RWPE2 (cell line): ENCODE data around the gene CACNA1B.
"Not testable (repeated sequence)": the region's sequence is repeated elsewhere in the genome, so short reads cannot be mapped to it uniquely, and the experiment has no call there.

Experiments
- ATAC-seq: fragments of 200-7000 bp; cut with Tn5 transposase; 3 replicates; pipeline ENCODE4 v1.9.1; 2021; ENCODE audit warnings: low read depth
- DNase-seq: peaks from one replicate; pipeline ENCODE4 v3.0.0-alpha.2; 2020; ENCODE audit warnings: low spot score
- H3K27ac ChIP-seq: fragments of 450-650 bp; 2 replicates; pipeline ENCODE4 v1.5.1; 2017; ENCODE audit warnings: mild to moderate bottlenecking; ENCODE audit not compliant: poor library complexity, severe bottlenecking
- H3K27me3 ChIP-seq: fragments of 250-450 bp; sonication (Bioruptor Pico); 2 replicates; pipeline ENCODE4 v1.5.1; 2021; ENCODE audit warnings: mild to moderate bottlenecking, moderate library complexity; ENCODE audit not compliant: insufficient read depth, poor library complexity, severe bottlenecking
- H3K36me3 ChIP-seq: fragments of 250-450 bp; sonication (Bioruptor Pico); 2 replicates; pipeline ENCODE4 v1.5.1; 2020; ENCODE audit warnings: low read depth, mild to moderate bottlenecking, moderate library complexity
- H3K4me1 ChIP-seq: fragments of 250-450 bp; sonication (Bioruptor Pico); 2 replicates; pipeline ENCODE4 v1.5.1; 2021; ENCODE audit warnings: mild to moderate bottlenecking, moderate library complexity; ENCODE audit not compliant: insufficient read depth, poor library complexity, severe bottlenecking
- H3K4me3 ChIP-seq: fragments of 250-450 bp; sonication (Bioruptor Pico); 2 replicates; pipeline ENCODE4 v1.5.1; 2021; ENCODE audit warnings: mild to moderate bottlenecking, moderate library complexity; ENCODE audit not compliant: severe bottlenecking
- H3K9me3 ChIP-seq: fragments of 250-450 bp; sonication (Bioruptor Pico); 2 replicates; pipeline ENCODE4 v1.5.1; 2021; ENCODE audit warnings: mild to moderate bottlenecking, moderate library complexity; ENCODE audit not compliant: severe bottlenecking
- TF ChIP-seq, protein P1 (sequence below): fragments of 450-650 bp; IDR thresholded peaks from one replicate; pipeline ENCODE4 v1.5.1; 2017; ENCODE audit warnings: mild to moderate bottlenecking, moderate library complexity; ENCODE audit not compliant: poor library complexity, severe bottlenecking

The CACNA1B gene

DNA sequence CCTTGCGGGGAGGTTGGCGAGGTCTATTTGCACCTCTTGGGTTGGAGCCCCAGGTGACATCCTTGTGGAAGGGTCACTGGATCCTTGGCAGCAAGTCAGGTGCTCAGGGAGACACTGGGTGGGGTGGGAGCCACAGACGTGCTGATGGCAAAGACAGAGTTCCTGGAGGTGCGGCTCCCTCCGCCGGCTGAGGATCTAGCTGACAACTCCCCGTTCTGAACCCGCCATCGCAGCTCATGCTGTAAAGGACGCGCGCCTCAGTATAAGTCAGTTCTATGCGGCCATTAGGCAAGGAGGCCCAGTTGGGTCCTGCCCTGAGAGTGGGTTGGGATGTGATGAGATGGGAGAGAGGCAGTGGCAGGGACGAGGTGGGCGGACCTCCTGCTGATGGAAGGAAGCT lies 263.4 kb downstream of the CACNA1B start:
- H3K27ac ChIP-seq, ATAC-seq, H3K4me1 ChIP-seq, H3K36me3 ChIP-seq, H3K27me3 ChIP-seq, H3K4me3 ChIP-seq, H3K9me3 ChIP-seq: not testable (repeated sequence)
- peak; percentile 62 for DNase-seq

DNA sequence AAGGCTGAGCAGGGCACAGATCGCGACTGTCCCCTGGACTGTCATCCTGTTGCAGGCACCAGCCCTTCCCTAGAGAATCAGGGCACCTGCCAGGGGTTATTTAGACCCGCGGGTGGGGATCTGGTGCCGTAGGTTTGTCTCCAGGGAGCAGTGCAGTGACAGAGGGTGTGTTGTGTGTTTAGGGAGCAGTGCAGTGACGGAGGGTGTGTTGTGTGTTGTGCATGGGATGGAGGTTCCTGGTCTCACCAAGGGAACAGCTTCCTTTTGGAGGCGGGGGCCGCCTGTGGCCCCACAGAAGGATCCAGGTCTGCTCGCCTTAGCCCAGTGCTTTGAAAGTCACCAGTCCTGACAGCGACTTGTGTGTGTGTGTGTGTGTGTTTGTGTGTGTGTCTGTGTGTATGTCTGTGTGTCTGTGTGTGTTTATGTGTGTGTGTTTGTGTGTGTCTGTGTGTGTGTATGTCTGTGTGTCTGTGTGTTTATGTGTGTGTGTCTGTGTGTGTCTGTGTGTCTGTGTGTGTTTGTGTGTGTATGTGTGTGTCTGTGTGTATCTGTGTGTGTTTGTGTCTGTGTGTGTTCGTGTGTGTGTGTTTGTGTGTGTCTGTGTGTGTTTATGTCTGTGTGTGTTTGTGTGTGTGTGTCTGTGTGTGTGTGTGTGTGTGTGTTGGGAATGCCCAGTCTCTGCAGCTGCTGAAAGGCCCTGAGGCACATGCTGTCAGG lies 265.1 kb downstream of the CACNA1B start:
- not testable (repeated sequence) for H3K4me3 ChIP-seq, H3K27me3 ChIP-seq, H3K4me1 ChIP-seq, DNase-seq, H3K9me3 ChIP-seq, H3K27ac ChIP-seq, H3K36me3 ChIP-seq, ATAC-seq

DNA sequence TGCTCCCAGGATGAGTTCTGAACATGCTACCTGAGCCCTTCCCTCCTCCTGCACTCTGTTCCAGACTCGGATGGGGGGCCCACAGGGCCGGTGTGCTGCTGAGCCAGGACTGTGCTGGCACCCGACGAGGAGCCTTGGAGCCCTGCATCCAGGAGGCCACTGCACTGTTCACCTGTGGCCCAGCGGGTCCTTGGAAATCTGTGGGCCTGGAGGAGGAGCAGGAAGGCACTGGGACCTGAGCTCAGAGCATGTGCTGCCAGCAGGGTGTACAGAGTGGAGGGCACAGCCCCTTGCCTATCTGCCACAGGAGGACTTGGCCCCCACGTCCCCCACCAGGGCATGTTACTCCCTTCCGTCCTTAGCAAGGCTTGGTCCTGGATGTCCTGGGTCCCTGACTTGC lies 265.9 kb downstream of the CACNA1B start:
- H3K36me3 ChIP-seq, H3K27ac ChIP-seq, ATAC-seq: not testable (repeated sequence)

DNA sequence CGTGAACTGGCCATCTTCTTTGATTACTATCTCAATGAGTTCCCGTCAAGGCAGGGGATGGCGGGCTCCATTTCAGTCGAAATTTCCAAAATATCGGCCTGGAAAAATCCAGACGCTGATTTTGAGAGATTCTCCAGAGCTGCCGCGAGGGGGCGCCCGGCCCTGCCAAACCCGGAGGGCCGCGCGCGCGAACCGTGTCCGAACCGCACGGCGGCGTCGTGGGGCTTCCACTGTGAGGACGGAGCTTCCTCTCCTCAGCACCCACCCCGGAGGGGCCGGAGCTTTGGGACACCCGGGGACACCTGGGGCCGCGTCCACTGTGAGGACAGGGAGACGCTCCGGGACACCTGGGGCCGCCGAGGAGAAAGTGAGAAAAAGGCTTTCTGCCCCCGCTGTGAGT lies 270.0 kb downstream of the CACNA1B start:
- TF ChIP-seq, protein P1, sequence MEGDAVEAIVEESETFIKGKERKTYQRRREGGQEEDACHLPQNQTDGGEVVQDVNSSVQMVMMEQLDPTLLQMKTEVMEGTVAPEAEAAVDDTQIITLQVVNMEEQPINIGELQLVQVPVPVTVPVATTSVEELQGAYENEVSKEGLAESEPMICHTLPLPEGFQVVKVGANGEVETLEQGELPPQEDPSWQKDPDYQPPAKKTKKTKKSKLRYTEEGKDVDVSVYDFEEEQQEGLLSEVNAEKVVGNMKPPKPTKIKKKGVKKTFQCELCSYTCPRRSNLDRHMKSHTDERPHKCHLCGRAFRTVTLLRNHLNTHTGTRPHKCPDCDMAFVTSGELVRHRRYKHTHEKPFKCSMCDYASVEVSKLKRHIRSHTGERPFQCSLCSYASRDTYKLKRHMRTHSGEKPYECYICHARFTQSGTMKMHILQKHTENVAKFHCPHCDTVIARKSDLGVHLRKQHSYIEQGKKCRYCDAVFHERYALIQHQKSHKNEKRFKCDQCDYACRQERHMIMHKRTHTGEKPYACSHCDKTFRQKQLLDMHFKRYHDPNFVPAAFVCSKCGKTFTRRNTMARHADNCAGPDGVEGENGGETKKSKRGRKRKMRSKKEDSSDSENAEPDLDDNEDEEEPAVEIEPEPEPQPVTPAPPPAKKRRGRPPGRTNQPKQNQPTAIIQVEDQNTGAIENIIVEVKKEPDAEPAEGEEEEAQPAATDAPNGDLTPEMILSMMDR: peak; percentile 39
- H3K9me3 ChIP-seq: not testable (repeated sequence)

More for the DNA sequence above, 265.9 kb downstream of the CACNA1B start:
- not testable (repeated sequence) for H3K4me3 ChIP-seq, H3K9me3 ChIP-seq, H3K4me1 ChIP-seq, DNase-seq, H3K27me3 ChIP-seq

DNA sequence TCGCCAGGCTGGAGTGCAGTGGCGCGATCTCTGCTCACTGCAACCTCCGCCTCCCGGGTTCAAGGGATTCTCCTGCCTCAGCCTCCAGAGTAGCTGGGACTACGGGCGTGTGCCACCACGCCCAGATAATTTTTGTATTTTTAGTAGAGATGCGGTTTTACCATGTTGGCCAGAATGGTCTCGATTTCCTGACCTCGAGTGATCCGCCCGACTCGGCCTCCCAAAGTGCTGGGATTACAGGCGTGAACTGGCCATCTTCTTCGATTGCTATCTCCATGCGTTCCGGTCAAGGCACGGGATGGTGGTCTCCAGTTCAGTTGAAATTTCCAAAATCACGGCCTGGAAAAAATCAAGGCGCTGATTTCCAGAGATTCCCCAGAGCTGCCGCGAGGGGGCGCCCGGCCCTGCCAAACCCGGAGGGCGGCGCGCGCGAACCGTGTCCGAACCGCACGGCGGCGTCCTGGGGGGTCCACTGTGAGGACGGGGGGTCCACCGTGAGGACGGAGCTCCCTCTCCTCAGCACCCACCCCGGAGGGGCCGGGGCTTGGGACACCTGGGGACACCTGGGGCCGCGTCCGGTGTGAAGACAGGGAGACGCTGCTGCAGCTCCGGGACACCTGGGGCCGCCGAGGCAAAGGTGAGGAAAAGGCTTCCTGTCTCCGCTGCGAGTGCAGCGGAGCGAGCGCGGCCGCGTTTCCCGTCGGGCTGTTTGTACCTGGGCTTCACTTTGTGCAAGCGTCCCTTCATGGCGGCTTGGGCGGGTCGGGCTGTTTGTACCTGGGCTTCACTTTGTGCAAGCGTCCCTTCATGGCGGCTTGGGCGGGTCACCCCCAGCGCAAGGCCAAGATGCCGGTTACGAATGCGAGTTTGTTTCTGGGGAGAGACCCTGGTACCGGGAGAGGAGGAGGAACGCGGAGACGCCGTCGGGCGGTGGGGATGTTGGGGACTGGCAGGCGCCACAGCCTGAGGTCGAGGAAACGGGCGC lies 272.4 kb downstream of the CACNA1B start:
- TF ChIP-seq, protein P1: peak; percentile 81
- not testable (repeated sequence) for H3K27me3 ChIP-seq, H3K9me3 ChIP-seq, H3K36me3 ChIP-seq, H3K4me1 ChIP-seq
- peak overlapping the region; percentile 17 for H3K27ac ChIP-seq
- ATAC-seq: peak; percentile 80
- peak overlapping the region; percentile 47 for H3K4me3 ChIP-seq
- peak; percentile 65 for DNase-seq

More for the DNA sequence above, 270.0 kb downstream of the CACNA1B start:
- not testable (repeated sequence) for H3K4me1 ChIP-seq, H3K36me3 ChIP-seq, H3K27ac ChIP-seq, H3K27me3 ChIP-seq
- DNase-seq (peak; percentile 65), ATAC-seq (peak; percentile 24; the same call in 1 of the 3 replicates)
- peak overlapping the region; percentile 36 for H3K4me3 ChIP-seq

DNA sequence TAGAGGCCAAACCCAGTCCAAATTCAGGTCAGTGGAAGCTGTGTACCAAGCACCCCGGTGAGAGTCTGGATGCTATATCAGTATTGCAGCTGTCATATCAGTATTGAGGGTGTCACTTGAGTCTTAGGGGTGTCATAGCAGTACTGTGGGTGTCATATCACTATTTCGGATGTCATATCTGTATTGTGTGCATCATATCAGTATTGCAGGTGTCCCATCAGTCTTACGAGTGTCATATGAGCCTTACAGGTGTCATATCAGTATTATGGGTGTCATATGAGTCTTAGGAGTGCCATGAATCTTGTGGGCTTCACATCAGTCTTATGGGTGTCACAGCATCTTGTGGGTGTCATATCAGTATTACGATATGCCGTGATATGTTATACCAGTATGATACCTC lies 278.2 kb downstream of the CACNA1B start:
- not testable (repeated sequence) for ATAC-seq, H3K36me3 ChIP-seq, H3K27ac ChIP-seq, H3K4me3 ChIP-seq, H3K4me1 ChIP-seq, H3K9me3 ChIP-seq, H3K27me3 ChIP-seq, DNase-seq

DNA sequence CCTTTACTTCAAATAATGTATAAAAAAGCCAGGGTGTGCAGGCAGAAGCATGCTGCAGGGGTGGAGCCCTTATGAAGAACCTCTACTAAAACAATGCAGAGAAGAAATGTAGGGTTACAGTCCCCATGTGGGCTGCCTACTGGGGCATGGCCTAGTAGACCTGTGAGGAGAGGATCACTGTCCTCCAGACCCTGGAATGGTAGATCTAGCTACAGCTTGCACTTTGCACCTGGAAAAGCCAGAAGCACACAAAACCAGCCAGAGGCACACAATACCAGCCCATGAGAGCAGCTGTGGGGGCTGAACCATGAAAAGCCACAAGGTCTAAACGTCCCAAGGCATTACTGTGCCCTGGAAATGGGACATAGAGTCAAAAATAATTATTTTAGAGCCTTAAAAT lies 289.2 kb downstream of the CACNA1B start:
- not testable (repeated sequence) for ATAC-seq, H3K9me3 ChIP-seq, H3K4me1 ChIP-seq, H3K27ac ChIP-seq, H3K36me3 ChIP-seq, H3K4me3 ChIP-seq, DNase-seq, H3K27me3 ChIP-seq
